HG03095 (cell line): ENCODE data around the gene APBA2.

Experiments used
- ATAC-seq: cut with Tn5 transposase; IDR thresholded peaks from one replicate; pipeline ENCODE4 v1.9.1; 2021; ENCODE audit warnings: moderate library complexity; ENCODE audit not compliant: unreplicated experiment

Gene APBA2

DNA sequence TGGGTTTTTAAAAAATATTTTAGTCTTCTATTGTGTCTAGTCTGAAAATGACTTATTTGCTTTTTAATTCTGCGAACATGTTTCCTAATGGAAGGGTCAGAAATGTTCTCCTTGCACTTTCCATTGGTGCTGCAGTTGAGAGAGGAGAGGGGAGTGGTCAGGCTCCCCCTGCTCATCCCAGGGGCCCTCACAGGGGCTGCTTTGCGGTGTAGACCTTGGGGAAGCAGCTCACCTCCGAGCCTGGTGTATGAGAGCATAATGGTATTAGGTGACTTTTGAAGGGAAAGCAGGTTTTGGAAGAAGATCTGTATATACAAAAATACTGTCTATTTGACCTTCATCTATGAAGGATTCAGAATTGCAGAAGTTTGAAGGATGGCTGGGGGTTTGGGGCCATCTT, 28.3 kb downstream of the APBA2 start:
- no peak for ATAC-seq

DNA sequence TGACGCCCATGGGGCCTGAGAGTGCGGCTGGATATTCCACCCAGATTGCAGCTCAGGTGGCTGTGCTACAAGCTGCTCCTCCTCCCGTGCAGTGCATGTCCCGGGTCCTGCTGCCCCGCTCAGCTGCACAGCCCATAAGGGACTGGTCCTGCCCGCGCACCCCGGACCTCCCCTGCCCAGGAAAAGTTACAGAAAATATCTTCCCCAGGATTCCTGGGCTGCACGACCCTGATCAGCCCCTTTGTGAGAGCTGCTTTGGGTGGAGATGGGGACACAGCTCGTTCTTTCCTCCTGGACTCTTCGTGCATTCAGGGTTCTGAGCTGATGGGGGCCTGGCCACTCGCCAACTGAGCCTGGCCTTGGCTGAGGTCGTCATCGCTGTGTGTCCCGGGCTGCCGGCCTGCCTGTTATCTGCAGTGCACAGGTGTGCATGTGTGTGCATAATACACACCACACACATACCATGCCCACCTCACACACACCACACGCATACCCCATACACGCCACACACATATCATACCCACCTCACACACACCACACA, 28.8 kb downstream of the APBA2 start:
- no peak for ATAC-seq

DNA sequence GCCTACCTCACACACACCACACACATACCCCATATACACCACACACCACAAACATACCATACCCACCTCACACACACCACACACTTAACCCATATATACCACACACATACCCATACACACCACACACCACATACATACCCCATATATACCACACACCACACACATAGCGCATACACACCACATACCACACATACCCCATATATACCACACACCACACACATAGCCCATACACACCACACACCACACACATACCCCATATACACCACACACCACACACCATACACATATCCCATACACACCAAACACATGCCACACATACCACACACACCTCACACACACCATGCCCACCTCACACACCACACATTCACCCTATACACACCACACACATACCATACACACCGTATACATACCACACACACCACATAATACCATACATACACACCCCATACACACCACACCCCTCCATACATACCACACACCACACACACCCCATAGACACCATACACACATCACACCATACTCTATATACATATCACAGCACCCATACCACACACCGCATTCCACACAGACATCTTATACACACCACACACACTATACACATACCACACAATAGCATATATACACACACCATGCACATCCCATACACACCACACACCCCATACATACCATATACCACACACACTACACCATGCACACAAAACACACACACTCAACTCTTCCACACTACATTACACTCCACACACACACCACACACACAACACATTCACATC, 29.5 kb downstream of the APBA2 start:
- no peak for ATAC-seq

DNA sequence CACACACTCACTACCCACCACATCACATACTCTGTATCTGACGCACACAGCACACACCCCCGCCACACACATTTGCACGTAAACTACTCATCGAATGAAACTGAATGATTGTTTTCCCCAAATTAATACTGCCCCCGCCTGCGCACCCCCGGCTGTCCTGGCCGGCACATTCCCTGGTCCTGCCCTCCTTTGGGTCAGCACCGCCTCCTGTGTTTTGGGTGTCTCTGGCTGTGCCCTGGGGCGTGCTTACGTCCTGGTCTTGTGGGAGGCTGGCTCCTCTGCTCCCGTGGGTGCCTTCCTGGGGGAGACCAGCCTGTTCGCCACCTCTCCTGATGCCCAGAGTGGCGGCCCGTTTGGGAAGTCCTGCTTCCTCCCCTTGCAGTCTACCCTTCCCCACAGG, 30.2 kb downstream of the APBA2 start:
- no peak for ATAC-seq

DNA sequence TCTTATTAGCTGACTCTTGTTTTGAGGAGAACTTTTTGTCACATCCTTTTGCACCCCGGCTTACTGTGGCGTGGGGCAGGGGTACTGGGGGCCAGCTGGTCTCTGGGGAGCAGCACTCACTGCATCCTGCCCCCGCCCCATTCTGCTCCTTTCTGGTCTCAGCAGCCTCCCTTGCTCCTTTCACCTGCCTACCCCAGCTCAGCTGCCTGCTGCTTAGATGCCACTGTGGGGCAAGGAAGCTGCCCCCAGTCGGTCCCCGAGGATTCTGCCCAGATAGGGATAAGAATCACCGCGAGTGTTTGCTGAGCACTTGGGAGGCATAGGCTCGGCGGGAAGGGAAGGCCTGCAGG, 32.0 kb downstream of the APBA2 start:
- no peak for ATAC-seq

DNA sequence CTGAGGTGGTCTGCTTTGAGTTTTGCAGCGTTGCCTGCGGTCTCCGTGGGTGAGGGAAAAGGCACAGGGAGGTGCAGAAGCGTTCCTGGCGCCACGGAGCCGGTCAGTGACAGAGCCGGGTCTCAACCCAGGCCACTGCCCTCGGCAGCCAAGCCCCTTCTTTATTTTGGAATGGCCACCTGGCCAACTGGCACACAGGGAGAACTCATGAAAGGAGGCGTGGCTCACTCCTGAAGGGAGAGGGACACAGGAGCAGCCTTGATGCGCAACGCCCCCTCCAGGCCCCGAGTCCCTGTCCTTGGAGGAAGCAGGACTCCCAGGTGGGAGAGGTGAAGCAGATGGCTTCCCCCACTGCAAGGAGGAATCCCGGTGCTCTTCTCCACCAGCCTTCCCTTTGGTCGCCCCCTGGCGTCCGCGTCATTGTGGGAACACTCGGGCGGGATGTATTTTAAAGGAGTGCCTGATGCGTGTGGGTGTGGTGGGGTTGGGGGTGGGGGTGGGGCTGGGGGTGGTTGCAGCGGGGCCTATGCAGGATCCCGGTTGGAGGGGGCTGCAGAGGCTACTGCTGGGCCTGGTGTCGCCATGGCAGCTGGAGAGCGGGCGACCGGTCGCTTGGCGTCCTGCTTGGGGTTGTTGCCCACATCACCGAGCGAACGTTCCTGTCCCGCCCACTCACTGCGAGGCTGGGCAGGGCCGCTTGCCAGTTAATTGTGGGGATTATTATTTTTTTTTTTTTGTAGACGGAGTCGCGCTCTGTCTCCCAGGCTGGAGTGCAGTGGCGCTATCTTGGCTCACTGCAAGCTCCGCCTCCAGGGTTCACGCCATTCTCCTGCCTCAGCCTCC, 32.6 kb downstream of the APBA2 start:
- ATAC-seq: no peak

DNA sequence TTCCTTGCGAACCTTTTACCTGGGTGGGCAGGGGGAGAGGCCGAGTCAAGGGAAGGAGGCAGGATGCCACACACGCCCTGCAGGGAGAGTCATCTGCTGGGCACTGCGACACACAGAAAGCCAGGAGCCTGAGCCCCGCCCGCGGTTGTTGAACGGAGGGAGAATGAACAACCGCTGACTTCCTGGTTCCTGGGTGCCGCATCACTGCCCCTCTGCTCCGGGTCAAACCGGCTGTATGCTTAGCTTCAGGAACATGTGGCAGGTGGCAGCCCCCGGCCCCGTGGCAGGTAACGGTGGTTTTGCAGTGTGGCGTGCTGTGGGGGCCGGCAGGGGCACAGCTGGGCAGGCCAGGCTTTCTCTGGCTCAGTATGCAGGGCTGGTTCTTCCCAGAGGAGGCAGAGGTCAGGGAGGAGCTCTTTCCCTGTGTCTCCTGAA, 33.4 kb downstream of the APBA2 start:
- no peak for ATAC-seq

DNA sequence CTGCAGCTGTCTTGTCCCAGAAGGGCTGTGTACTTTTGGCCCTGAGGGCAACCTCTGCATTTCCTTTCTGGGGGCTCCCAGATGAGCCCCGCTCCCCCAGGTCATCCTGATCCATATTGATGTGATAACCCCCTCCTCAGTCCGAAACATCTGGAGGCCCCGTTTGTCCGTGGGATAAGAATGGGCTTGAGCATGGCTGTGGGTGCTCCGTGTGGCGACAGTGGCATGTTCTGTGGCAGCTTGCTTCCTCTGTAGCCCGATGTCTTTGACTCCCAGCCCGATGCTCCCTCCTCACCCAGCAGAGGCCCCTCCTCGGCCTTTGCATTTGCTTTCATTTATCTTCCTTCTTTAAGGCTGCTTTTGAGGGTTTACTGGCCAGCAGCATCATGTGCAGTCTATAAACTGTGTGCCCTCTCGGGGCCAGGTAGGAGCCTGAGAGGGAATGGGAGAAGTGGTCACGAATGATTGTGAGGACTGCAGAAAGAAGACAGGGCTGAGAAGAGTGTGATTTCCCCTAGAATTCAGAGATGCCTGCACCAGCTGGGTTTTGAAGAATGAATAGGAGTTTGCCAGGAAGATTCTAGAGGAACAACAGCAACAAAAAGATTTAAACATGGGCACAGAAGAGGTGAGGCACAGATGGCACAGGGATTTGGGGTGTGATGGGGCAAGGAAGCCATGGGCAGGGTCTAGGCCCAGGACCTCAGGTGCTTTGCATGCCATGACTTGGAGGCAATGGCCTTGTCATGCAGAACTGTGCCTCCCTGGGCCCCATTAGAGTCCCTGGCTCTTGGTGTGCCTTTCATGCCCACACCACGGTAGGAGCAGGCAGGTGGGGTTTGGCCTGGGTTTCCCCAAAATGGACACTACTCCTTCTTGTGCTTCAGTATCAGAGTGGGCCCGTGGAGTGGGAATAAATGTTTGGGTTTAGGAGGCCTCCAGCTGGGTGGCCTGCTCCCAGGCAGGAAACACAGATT, 34.2 kb downstream of the APBA2 start:
- no peak for ATAC-seq

DNA sequence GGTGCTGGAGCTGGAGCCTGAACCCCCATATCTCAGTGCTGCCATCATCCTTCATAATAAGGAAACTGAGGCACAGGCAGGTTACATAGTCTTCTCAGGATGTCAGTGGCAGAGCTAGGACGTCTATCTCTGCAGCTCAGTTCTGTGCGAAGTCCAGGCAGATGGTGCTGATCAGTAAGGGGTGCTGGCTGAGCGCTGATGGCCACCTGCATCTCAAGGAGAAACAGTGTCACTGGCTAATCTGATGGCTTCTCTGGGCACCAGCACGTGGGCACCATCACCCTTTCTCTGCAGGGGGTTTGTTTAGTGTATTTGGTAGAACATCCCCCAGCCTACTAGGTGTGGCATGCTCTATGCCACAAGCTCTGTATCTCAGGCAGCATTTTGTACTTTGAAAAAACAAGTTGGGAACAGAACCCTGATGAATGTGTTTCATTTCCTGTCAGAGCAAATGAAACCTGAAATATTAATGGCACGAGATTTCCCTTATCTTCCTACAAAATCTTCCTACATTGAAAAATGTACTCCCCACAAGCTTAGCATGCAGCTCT, 35.1 kb downstream of the APBA2 start:
- ATAC-seq: no peak

DNA sequence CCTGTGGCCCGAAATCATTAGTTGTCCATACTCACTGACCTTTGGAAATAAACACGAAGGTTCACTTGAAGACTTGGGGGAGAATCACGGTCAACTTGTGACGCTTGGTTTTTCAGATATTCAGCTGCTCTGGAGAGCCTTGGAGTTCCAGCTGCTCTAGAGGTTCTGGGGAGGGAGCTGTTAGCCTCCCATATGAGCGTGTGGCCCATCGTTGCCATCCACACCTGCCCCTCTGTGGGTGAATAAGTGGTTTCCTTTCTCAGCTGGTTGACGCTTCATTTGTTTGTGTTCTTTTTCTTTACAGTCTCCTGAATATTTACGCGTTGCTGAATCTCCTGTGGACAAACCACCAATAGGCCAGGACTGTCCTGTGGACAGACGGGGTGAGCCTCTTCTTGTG, 35.6 kb downstream of the APBA2 start:
- ATAC-seq: no peak

DNA sequence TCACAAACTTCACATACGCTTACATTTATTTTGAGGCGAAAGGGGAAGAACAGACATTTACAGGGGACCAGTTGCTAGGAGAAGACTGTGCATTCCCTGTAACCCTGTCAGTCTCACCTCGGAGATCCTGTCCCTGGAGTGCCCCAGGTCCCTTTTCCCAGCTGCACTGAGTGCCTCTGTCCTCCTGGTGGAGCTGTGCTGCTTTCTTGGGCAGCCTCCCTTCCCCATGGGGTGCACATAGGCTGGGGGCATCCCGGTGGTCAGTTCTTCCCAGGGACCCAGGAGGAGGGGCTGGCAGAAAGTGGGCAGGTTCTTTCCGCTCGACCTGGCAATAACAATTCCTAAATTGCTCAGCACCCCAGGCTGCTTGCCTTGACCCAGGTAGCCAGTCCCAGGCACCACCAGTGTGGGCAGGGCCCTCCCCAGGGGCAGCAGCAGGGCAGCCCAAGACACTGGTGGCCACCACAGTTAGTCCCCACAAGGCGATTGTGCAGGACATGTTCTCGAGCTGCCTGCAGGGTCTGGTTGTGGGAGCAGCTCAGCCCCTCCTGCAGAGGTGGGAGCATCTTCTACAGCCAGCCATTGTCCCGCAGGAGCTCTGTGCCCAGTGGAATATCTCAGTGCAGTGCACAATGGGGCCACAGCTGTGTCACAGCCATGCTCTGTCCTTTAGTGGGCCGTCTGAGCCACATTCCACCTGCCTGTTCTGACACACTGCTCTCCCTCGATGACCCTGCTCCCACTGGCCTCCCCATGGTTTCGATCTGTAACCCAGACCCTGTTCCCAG, 36.3 kb downstream of the APBA2 start:
- ATAC-seq: no peak

DNA sequence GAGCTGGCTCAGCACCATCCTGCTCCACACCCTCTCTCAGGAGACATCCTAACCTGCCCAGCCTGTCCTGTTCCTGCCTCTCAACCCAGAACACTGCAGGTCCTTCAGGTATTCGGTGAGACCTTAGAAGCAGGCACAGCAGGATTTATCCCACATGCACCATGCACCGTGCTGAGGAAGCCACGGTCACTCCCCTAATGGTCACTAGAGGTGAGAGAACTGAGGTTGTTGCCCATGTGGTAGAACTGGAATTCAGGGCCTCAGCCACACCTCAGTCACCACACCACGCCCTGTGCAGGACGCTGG, 36.9 kb downstream of the APBA2 start:
- ATAC-seq: no peak

DNA sequence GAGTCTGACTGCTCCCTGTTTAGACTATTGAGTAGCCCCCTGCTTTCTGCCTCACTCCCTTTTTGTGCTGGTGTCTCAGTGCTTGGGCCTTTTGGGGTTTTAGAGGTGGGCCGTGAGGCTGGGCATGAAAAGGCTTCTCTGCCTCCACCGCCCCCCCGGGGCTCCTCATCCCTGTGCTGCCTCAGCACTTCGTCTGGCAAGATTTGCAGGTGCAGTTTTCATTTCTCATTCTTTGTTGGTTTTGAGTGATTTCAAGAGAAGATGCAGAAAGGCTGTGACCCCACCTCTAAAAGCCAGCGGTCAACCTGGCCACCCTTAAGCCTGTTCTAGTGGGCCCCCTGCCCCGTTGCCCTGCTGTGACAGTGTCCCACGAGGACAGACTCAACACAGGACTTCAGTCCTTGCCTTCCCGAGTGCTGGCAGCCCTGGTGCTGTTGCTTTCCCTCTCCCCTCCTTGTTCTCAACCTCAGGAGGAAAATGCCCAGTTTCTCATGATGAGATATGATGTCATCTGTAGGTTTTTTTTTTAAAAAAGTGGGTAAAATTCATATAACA, 38.0 kb downstream of the APBA2 start:
- ATAC-seq: no peak

DNA sequence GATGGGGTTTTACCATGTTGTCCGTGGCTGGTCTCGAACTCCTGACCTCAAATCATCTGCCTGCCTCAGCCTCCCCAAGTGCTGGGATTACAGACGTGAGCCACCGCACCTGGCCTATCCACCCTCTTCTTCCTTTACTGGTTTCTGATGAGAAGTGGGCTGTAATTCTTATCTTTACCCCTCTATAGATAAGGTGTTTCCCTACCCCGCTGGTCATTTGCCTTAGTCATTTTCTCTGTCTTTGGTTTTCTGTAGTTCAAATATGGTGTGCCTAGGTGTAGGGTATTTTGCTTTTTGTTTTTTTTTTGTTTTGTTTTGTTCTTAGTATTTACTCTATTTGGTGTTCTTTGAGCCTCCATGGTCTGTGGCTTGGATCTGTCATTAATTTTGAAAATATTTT, 41.3 kb downstream of the APBA2 start:
- ATAC-seq: no peak

DNA sequence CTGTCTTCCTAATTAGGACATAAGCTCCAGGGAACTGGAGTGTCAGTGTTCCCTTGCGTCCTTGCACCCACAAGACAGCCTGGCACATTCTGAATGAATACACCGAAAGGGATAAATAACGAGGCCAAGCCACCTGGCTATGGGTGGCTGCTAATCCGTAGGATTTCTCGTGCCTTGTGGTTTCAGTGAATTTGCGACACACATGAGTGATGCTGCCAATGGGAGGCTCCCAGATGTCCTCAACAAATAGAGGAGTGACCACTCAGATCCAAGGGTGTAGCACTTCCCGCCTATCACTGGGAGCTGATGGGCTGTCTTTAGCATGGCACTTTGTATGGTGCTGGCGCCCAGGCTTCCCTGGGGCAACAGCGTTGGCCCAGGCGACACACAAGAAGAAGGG, 43.4 kb downstream of the APBA2 start:
- no peak for ATAC-seq

DNA sequence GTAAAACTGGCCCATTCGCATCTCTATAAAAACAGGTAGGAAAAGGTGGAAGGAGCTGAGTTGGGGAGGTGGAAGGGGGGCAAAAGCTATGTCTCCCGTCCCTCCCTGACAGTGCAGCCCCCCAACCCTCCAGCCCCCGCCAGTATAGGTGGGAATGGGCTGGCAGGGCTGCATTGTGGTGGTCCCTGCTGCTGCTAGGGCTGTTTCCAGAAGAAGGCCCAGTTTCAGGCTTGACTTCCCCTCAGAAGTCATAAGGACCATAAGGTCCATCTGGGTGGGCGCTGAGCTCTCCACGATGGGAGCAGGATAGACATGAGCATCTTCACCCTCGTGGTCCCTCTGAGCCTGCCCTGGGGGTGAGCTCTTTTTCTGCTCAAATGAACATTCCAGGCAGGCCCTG, 44.2 kb downstream of the APBA2 start:
- no peak for ATAC-seq

DNA sequence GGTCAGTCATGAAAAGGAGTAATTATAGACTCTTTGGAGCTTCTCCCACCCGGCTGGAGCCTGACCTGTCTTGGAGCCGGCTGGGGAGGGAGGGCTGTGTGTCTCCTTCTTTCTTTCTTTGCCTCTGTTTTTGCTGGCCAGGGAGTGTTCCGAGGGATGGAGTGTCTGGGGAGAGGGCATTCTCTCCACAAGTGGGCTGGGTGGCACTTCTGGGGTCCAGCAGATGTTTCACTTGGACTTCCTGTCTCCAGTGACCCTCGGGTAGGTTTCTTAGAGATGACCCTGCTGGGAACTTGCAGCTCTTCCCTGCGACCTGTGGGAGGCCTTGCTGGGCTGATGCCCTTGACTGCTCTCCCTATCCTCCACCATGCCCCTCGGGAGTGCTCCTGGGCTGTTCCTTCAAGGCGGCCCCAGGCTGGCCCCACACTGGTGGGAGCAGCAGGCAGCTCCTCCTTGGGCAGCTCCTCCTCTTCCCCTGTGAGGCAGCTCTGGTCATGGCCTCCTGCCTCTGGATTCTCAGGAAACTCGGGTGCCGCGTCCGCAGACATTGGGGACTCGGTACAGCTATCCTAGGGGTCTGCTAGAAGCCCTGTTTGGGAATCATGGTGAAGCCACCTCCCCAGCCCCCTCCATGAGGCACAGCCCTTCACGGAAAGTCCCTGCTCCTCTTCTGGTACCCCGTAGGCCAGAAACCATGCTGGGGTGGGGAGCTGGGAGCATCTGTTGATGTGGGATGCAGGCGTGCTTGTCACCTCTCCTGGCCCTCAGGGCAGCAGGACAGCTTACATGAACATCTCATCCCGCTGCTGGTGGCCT, 44.9 kb downstream of the APBA2 start:
- ATAC-seq: no peak

DNA sequence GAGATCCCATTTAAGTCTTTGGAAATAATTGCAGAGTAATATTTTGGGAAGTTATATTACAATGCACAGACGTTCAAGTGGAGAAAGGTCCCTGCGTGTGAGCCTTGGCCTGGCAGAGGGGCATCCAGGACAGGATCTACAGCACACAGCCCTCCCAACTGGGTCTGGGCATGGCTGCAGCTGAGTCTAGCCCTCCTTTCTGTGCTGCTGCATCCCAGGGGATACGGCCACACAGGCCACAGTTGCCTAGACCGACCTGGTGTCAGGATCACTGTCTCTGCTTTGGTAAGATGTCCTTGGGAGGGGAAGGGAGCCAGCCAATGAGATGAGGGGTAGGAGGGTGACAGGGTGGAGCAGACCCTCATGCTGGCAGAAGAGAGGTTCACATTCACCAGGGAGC, 46.1 kb downstream of the APBA2 start:
- no peak for ATAC-seq

DNA sequence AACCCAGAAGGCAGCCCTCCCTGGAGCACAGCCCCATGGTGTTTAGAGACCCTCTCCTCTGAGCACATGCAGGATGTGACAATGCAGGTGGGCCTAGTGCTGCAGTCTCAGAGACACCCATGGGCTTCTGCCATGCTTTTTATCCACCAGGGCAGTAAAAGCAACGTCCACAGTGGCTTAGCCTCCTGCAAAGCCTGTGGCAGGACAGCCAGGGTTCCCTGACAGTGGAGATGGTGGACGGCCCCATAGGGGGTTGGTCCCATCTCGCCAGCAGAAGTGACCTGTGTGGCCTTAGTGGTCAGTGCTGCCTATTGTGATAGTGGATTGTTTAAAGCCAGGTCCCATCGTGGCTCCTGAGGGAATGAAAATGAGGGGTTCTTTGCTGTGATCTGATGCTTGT, 46.6 kb downstream of the APBA2 start:
- ATAC-seq: no peak
